CD4-positive, alpha-beta T cell (primary cell): ENCODE measurements around the gene CDH13. TPM values are rescaled to one million over a fixed set of nuclear protein-coding genes. Genes with fewer than 3 reads are reported as not detected.

ENCODE experiments used
- ATAC-seq: fragments of 200-7000 bp; cut with Tn5 transposase; one replicate; pipeline ENCODE4 v1.10.0; 2022; ENCODE audit warnings: mild to moderate bottlenecking; ENCODE audit not compliant: poor library complexity
- CTCF ChIA-PET: fragments of 350-600 bp; sonication (Branson Sonifier 250); formaldehyde crosslinking; loops from one replicate; lab custom pipeline; 2021; ENCODE audit warnings: antibody characterized with exemption, inconsistent platforms; lab: Charles Lee
- POLR2A ChIA-PET: fragments of 350-600 bp; sonication (Branson Sonifier 250); formaldehyde crosslinking; loops from one replicate; lab custom pipeline; 2021; ENCODE audit warnings: antibody characterized with exemption, inconsistent platforms; lab: Charles Lee
- DNase-seq, 14 experiments: peaks; one replicate each; pipeline ENCODE4 v3.0.0-alpha.2; 2013 to 2020; ENCODE audit warnings: mixed read lengths in 2 of 14
- H3K27ac ChIP-seq, 2 donors: one replicate each; pipeline versions ENCODE4 v1.5.1 to v1.7.0; 2013; ENCODE audit warnings: low read length in 2 of 2, low read depth in 1 of 2, mild to moderate bottlenecking in 1 of 2
- H3K27me3 ChIP-seq, 2 experiments: 1 replicate in 1 of 2; 2 replicates in 1 of 2; pipeline versions ENCODE4 v1.6.1 to v1.7.0; 2013; ENCODE audit warnings: low read length in 2 of 2, control low read depth in 1 of 2, mild to moderate bottlenecking in 1 of 2, moderate library complexity in 1 of 2; ENCODE audit not compliant: insufficient read depth in 2 of 2, control insufficient read depth in 1 of 2
- H3K36me3 ChIP-seq: one replicate; pipeline ENCODE4 v1.6.1; 2013; ENCODE audit warnings: low read length, control low read depth; ENCODE audit not compliant: insufficient read depth
- H3K4me1 ChIP-seq: one replicate; pipeline ENCODE4 v1.6.1; 2013; ENCODE audit warnings: low read length, control low read depth; ENCODE audit not compliant: insufficient read depth
- H3K4me3 ChIP-seq: one replicate; pipeline ENCODE4 v1.5.1; 2013; ENCODE audit warnings: mild to moderate bottlenecking, low read length, moderate library complexity
- H3K9me3 ChIP-seq, 2 experiments: 1 replicate in 1 of 2; 2 replicates in 1 of 2; pipeline versions ENCODE4 v1.6.1 to v1.7.0; 2013; ENCODE audit warnings: low read length in 2 of 2, mild to moderate bottlenecking in 2 of 2, control low read depth in 1 of 2, moderate library complexity in 1 of 2; ENCODE audit not compliant: control insufficient read depth in 1 of 2, insufficient read depth in 1 of 2
- H3K27ac Mint-ChIP-seq: one replicate; pipeline ENCODE4 v1.8.0; 2020; ENCODE audit warnings: mixed read lengths
- H3K27me3 Mint-ChIP-seq: one replicate; pipeline ENCODE4 v1.8.0; 2021; ENCODE audit warnings: mixed read lengths
- H3K36me3 Mint-ChIP-seq: one replicate; pipeline ENCODE4 v1.8.0; 2021; ENCODE audit warnings: low read depth, mixed read lengths
- H3K4me1 Mint-ChIP-seq: one replicate; pipeline ENCODE4 v1.8.0; 2021; ENCODE audit warnings: low read depth, mixed read lengths
- H3K4me3 Mint-ChIP-seq: one replicate; pipeline ENCODE4 v1.8.0; 2020; ENCODE audit warnings: mild to moderate bottlenecking, mixed read lengths
- H3K9me3 Mint-ChIP-seq: one replicate; pipeline ENCODE4 v1.8.0; 2020; ENCODE audit warnings: mixed read lengths
- intact Hi-C, 2 experiments: fragments of 100-400 bp; cut with DNase I in 1 of 2; cut with micrococcal nuclease in 1 of 2; formaldehyde crosslinking; loops; one replicate each; pipeline versions ENCODE4 v1.15.1 to v1.9.0; 2023 to 2025; cut with DNase I, micrococcal nuclease
- total RNA-seq, 174 experiments: library from RNA in 2 of 174; stranded (reverse) in 2 of 174; gene quantifications; one replicate each; pipeline ENCODE4 v1.2.3 and lab custom pipeline; 2021 to 2026
- TF ChIP-seq, protein P1 (sequence below): fragments of 200-600 bp; IDR thresholded peaks from one replicate; pipeline ENCODE4 v1.8.0; 2022; ENCODE audit warnings: antibody characterized with exemption, mild to moderate bottlenecking

CDH13 gene
- total RNA-seq, 2 experiments from 2014 or later: not detected

DNA sequence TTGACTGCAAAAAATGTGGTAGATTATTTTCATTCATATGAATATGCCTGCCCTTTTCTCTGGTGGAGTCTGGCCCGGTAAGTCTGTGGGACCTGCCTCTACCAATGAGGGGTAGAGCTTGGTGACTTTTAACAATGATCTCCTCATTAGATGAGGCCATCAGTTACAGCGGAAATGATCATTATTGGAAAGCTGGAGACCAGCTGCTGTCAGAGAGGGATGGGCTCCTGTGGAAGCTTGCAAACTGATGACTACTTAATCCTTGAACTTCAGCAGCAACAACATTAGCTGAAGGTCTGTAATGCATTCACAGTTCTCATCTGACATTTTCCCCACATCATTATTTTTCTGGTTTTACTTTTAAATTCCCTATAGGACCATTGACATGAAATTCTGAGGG lies 194.1 kb downstream of the CDH13 start:
- H3K4me1 ChIP-seq: no peaks in the 10 kb centered on the region
- no peaks in the 10 kb centered on the region for H3K36me3 Mint-ChIP-seq
- H3K27ac Mint-ChIP-seq: no peak overlapping the region
- no peak overlapping the region for H3K4me3 Mint-ChIP-seq
- H3K27ac ChIP-seq: no peak overlapping the region
- ATAC-seq (no peak), DNase-seq (no peak)
- peaks cover 2% of the 10 kb centered on the region for H3K9me3 Mint-ChIP-seq
- H3K27me3 ChIP-seq: no peaks in the 10 kb centered on the region
- H3K9me3 ChIP-seq: peaks cover 0 to 3% of the 10 kb centered on the region in 2 experiments
- H3K4me1 Mint-ChIP-seq: no peaks in the 10 kb centered on the region
- no peaks in the 10 kb centered on the region for H3K36me3 ChIP-seq
- ChIA-PET CTCF (no interaction called here), POLR2A (no interaction called here)
- no peaks in the 10 kb centered on the region for H3K27me3 Mint-ChIP-seq
- TF ChIP-seq, protein P1, sequence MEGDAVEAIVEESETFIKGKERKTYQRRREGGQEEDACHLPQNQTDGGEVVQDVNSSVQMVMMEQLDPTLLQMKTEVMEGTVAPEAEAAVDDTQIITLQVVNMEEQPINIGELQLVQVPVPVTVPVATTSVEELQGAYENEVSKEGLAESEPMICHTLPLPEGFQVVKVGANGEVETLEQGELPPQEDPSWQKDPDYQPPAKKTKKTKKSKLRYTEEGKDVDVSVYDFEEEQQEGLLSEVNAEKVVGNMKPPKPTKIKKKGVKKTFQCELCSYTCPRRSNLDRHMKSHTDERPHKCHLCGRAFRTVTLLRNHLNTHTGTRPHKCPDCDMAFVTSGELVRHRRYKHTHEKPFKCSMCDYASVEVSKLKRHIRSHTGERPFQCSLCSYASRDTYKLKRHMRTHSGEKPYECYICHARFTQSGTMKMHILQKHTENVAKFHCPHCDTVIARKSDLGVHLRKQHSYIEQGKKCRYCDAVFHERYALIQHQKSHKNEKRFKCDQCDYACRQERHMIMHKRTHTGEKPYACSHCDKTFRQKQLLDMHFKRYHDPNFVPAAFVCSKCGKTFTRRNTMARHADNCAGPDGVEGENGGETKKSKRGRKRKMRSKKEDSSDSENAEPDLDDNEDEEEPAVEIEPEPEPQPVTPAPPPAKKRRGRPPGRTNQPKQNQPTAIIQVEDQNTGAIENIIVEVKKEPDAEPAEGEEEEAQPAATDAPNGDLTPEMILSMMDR: no peak
- no peak overlapping the region for H3K4me3 ChIP-seq
- intact Hi-C loops: no loop called here

DNA sequence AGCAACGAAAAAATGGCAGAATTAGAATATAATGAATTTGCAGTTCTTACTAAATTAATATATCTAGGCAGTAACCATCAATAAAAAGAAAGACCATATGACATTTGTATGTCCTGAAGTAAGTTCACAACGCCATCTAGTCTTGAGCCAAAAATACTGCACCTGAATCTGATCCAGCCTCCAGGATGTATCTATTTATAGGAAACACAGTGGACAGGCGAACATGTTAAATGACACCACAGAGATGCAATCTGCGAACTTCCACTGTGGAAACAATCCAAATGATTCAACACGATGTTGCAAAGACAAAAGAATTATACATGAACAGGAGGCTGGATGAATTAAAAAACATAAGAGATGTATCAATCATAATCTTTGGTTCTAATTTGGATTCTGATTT lies 197.6 kb downstream of the CDH13 start:
- no peaks in the 10 kb centered on the region for H3K36me3 Mint-ChIP-seq
- Histone ChIP-seq H3K4me1 (no peaks in the 10 kb centered on the region), H3K36me3 (no peaks in the 10 kb centered on the region), H3K4me3 (no peak overlapping the region), H3K27ac (no peak overlapping the region), H3K27me3 (no peaks in the 10 kb centered on the region), H3K9me3 (peaks cover 0 to 5% of the 10 kb centered on the region in 2 experiments)
- POLR2A ChIA-PET: no interaction called here
- H3K27ac Mint-ChIP-seq: no peak overlapping the region
- intact Hi-C loops: no loop called here
- ATAC-seq: no peak
- TF ChIP-seq, protein P1: no peak
- H3K27me3 Mint-ChIP-seq: no peaks in the 10 kb centered on the region
- DNase-seq: no peak
- H3K9me3 Mint-ChIP-seq: peaks cover 2% of the 10 kb centered on the region
- H3K4me3 Mint-ChIP-seq: no peak overlapping the region
- H3K4me1 Mint-ChIP-seq: no peaks in the 10 kb centered on the region
- CTCF ChIA-PET: no interaction called here

DNA sequence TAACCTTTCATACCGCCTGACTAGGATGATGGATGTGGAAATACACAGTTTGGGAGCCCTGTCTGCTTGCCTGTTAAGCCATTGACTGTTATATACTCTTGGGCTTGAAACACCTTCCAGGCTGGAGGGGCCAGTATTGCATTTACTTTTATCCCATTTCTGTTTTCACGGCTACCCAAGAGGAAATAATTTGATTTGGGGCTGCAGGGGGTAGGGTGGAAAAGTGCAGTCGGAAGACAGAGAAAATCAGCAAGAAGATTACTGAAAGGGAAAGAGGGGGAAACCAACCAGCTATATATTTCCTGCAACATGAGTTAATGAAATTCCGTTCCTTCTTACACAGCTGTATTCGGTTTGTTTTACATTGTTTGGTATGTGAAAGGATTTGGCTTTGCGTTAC lies 202.5 kb downstream of the CDH13 start:
- peaks cover 2% of the 10 kb centered on the region for H3K9me3 Mint-ChIP-seq
- POLR2A ChIA-PET: no interaction called here
- no peaks in the 10 kb centered on the region for H3K36me3 Mint-ChIP-seq
- intact Hi-C loops: no loop called here
- no peak for DNase-seq
- no peak overlapping the region for H3K4me3 Mint-ChIP-seq
- Histone ChIP-seq H3K27me3 (no peaks in the 10 kb centered on the region), H3K4me3 (no peak overlapping the region), H3K4me1 (no peaks in the 10 kb centered on the region), H3K27ac (no peak overlapping the region), H3K9me3 (peaks cover 0 to 5% of the 10 kb centered on the region in 2 experiments), H3K36me3 (no peaks in the 10 kb centered on the region)
- no peak for ATAC-seq
- no peak overlapping the region for H3K27ac Mint-ChIP-seq
- CTCF ChIA-PET: no interaction called here
- H3K4me1 Mint-ChIP-seq: no peaks in the 10 kb centered on the region
- TF ChIP-seq, protein P1: no peak
- no peaks in the 10 kb centered on the region for H3K27me3 Mint-ChIP-seq
